Neural progenitor cell (in vitro differentiated cells): ENCODE results near the gene ASXL2.

ENCODE experiments used
- EZH2 ChIP-seq: fragments of 200-600 bp; sonication (generic); IDR thresholded peaks from 2 replicates; pipeline ENCODE4 v1.6.1; 2017; ENCODE audit warnings: antibody characterized with exemption, mild to moderate bottlenecking, moderate library complexity
- TF ChIP-seq, protein P1 (sequence below): fragments of 200-600 bp; sonication (generic); IDR thresholded peaks from 2 replicates; pipeline ENCODE4 v1.5.1; 2017; ENCODE audit warnings: antibody characterized with exemption, mild to moderate bottlenecking

DNA sequence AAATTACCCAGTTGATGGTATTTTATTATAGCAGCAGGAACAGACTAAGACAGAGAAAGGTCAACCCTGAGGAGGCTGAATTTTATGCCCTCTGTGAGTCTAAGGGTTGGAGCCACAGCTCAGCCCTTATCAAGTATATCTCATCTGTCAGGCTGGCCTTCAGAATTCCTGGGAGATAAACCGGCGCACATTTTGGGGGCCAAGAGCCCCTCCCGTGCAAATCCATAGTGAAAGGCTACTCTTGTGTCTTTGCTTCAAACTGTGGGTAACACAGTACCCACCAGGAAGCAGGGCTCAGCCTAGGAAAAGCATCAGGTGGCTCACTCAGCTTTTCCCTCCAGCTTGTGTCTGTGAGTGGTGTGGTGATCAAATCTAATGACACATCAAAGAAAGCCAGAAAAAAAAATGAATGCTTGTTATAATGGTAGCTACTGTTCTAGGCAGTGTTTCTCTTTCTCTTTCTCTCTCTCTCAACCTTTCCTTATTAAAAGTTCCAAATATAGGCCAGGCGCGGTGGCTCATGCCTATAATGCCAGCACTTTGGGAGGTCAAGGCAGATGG lies 25.0 kb upstream of the ASXL2 start:
- TF ChIP-seq, protein P1, sequence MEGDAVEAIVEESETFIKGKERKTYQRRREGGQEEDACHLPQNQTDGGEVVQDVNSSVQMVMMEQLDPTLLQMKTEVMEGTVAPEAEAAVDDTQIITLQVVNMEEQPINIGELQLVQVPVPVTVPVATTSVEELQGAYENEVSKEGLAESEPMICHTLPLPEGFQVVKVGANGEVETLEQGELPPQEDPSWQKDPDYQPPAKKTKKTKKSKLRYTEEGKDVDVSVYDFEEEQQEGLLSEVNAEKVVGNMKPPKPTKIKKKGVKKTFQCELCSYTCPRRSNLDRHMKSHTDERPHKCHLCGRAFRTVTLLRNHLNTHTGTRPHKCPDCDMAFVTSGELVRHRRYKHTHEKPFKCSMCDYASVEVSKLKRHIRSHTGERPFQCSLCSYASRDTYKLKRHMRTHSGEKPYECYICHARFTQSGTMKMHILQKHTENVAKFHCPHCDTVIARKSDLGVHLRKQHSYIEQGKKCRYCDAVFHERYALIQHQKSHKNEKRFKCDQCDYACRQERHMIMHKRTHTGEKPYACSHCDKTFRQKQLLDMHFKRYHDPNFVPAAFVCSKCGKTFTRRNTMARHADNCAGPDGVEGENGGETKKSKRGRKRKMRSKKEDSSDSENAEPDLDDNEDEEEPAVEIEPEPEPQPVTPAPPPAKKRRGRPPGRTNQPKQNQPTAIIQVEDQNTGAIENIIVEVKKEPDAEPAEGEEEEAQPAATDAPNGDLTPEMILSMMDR: no peak
- TF ChIP-seq EZH2: no peak
